Sigmoid colon (tissue), 3 donors: ENCODE measurements around the gene TMEM170B.

Experiments used
- CTCF ChIP-seq, 4 experiments: fragments of 450-650 bp in 3 of 4; fragments of 200-600 bp in 1 of 4; IDR thresholded peaks; one replicate each; pipeline ENCODE4 v1.5.1; 2016 to 2019; ENCODE audit warnings: antibody characterized with exemption in 4 of 4, mild to moderate bottlenecking in 3 of 4, moderate library complexity in 2 of 4
- POLR2A ChIP-seq, 2 donors: fragments of 450-650 bp; IDR thresholded peaks; one replicate each; pipeline ENCODE4 v1.6.1; 2016; ENCODE audit warnings: antibody characterized with exemption in 2 of 2, mild to moderate bottlenecking in 2 of 2, moderate library complexity in 2 of 2

- no peak for TF ChIP-seq POLR2A (IDR thresholded peaks at IDR 0.05)
- TF ChIP-seq CTCF (IDR thresholded peaks at IDR 0.05), result no peak
Measured at GRCh38 chr6:11522812-11523605, 14.5 kb upstream of the TMEM170B start.
